Dedifferentiated amniotic fluid mesenchymal stem cell (primary cell): Measurements from ENCODE around the gene PHLPP1.
"Not testable (repeated sequence)": the region's sequence is repeated elsewhere in the genome, so short reads cannot be mapped to it uniquely, and the experiment has no call there.

Experiments used
- DNase-seq: peaks from one replicate; pipeline ENCODE4 v3.0.0-alpha.2; 2016; ENCODE audit errors: extremely low spot score

Gene PHLPP1

GRCh38 chr18:62717169-62717924 lies 2.0 kb downstream of the PHLPP1 start:
- DNase-seq: peak; percentile 23

GRCh38 chr18:62717925-62718800 lies 2.8 kb downstream of the PHLPP1 start:
- no peak for DNase-seq

- DNase-seq: no peak
Observed at GRCh38 chr18:62720048-62720447, 4.7 kb downstream of the PHLPP1 start.

GRCh38 chr18:62720766-62721613 lies 5.6 kb downstream of the PHLPP1 start:
- DNase-seq: no peak

GRCh38 chr18:62721839-62722795 lies 6.8 kb downstream of the PHLPP1 start:
- no peak for DNase-seq

GRCh38 chr18:62723666-62724281 lies 8.4 kb downstream of the PHLPP1 start:
- DNase-seq: no peak

- DNase-seq: no peak
Observed at GRCh38 chr18:62725896-62726295, 10.6 kb downstream of the PHLPP1 start.

GRCh38 chr18:62728254-62728653 lies 12.9 kb downstream of the PHLPP1 start:
- DNase-seq: no peak

GRCh38 chr18:62729487-62730386 lies 14.4 kb downstream of the PHLPP1 start:
- no peak for DNase-seq

- DNase-seq: no peak
Observed at GRCh38 chr18:62730941-62731340, 15.6 kb downstream of the PHLPP1 start.

GRCh38 chr18:62732617-62733016 lies 17.3 kb downstream of the PHLPP1 start:
- DNase-seq: no peak

- no peak for DNase-seq
Observed at GRCh38 chr18:62734290-62734689, 18.9 kb downstream of the PHLPP1 start.

- DNase-seq: no peak
Observed at GRCh38 chr18:62735387-62735786, 20.0 kb downstream of the PHLPP1 start.

- no peak for DNase-seq
Observed at GRCh38 chr18:62736077-62736855, 20.9 kb downstream of the PHLPP1 start.

- no peak for DNase-seq
Observed at GRCh38 chr18:62737241-62737873, 22.0 kb downstream of the PHLPP1 start.

- no peak for DNase-seq
Observed at GRCh38 chr18:62738639-62739038, 23.3 kb downstream of the PHLPP1 start.

GRCh38 chr18:62739911-62740310 lies 24.6 kb downstream of the PHLPP1 start:
- no peak for DNase-seq

- DNase-seq: not testable (repeated sequence)
Observed at GRCh38 chr18:62740650-62741049, 25.3 kb downstream of the PHLPP1 start.
